ENCODE results near the gene ALDOB.

GRCh38 chr9:101418518-101419430, 16.8 kb downstream of the ALDOB start:
- TF ChIP-seq CTCF (IDR thresholded peaks at IDR 0.05; ENCODE audit: low read depth, low read length, poor library complexity, severe bottlenecking) (no peak), EZH2phosphoT487 (IDR thresholded peaks at IDR 0.05; ENCODE audit: borderline replicate concordance, low read length) (no peak)
